HEK293 (cell line): ENCODE data around the gene AGAP1.
A peak's percentile ranks its signal among the peaks of the same experiment; 100 is the strongest.

Source experiments
- CTCF ChIA-PET: fragments of 350-600 bp; formaldehyde crosslinking; extraction: SDS; loops from one replicate; lab custom pipeline; 2021; ENCODE audit warnings: antibody characterized with exemption; lab: Yijun Ruan, JAX
- POLR2A ChIA-PET: fragments of 300-600 bp; formaldehyde crosslinking; extraction: SDS; loops from one replicate; lab custom pipeline; 2020; ENCODE audit warnings: antibody characterized with exemption, inconsistent platforms; lab: Yijun Ruan, JAX
- H3K27ac ChIP-seq: fragments of 200-500 bp; sonication (Bioruptor generic); 2 replicates; pipeline ENCODE4 v1.5.1; 2014; ENCODE audit warnings: low read depth, low read length, control low read depth, inconsistent platforms; ENCODE audit errors: extremely low read depth
- H3K36me3 ChIP-seq, 2 experiments: fragments of 200-500 bp in 1 of 2; sonication (Bioruptor generic) in 1 of 2; 1 replicate in 1 of 2; 2 replicates in 1 of 2; pipeline ENCODE4 v1.5.1; 2014 to 2017; ENCODE audit warnings: inconsistent platforms in 2 of 2, low read length in 2 of 2; ENCODE audit not compliant: control insufficient read depth in 2 of 2, insufficient read depth in 1 of 2
- H3K4me1 ChIP-seq: fragments of 200-500 bp; sonication (Bioruptor generic); 2 replicates; pipeline ENCODE4 v1.5.1; 2014; ENCODE audit warnings: mild to moderate bottlenecking, low read length, inconsistent platforms; ENCODE audit not compliant: control insufficient read depth, insufficient read depth
- H3K4me3 ChIP-seq: 2 replicates; pipeline ENCODE4 v1.5.1; 2011; ENCODE audit warnings: low read depth, mild to moderate bottlenecking, control low read depth, low read length, moderate library complexity
- H3K9me3 ChIP-seq: fragments of 200-500 bp; sonication (Bioruptor generic); 2 replicates; pipeline ENCODE4 v1.5.1; 2014; ENCODE audit warnings: low read depth, low read length, inconsistent platforms; ENCODE audit not compliant: control insufficient read depth, insufficient read depth
- GFI1B ChIP-seq: fragments of 450-650 bp; formaldehyde crosslinking; IDR thresholded peaks from 2 replicates; pipeline ENCODE4 v1.5.1; 2016; ENCODE audit warnings: missing biosample characterization, missing genetic modification characterization
- PATZ1 ChIP-seq: fragments of 450-650 bp; formaldehyde crosslinking; IDR thresholded peaks from 2 replicates; pipeline ENCODE4 v1.5.1; 2016; ENCODE audit warnings: missing biosample characterization, missing genetic modification characterization
- SP3 ChIP-seq: fragments of 450-650 bp; formaldehyde crosslinking; IDR thresholded peaks from 2 replicates; pipeline ENCODE4 v1.5.1; 2016; ENCODE audit warnings: missing biosample characterization, missing genetic modification characterization
- TCF7L2 ChIP-seq: IDR thresholded peaks from 2 replicates; pipeline ENCODE4 v1.6.1; 2011; ENCODE audit warnings: low read depth, mild to moderate bottlenecking, inconsistent platforms, low read length, moderate library complexity, borderline replicate concordance
- WT1 ChIP-seq: fragments of 450-650 bp; formaldehyde crosslinking; IDR thresholded peaks from 2 replicates; pipeline ENCODE4 v1.5.1; 2016; ENCODE audit warnings: missing biosample characterization, missing genetic modification characterization
- ZBTB48 ChIP-seq: fragments of 450-650 bp; formaldehyde crosslinking; IDR thresholded peaks from 2 replicates; pipeline ENCODE4 v1.5.1; 2016; ENCODE audit warnings: missing biosample characterization, missing genetic modification characterization
- ZFP3 ChIP-seq: fragments of 450-650 bp; formaldehyde crosslinking; IDR thresholded peaks from 2 replicates; pipeline ENCODE4 v1.5.1; 2016; ENCODE audit warnings: low read depth, missing biosample characterization, missing genetic modification characterization
- ZNF121 ChIP-seq: fragments of 450-650 bp; formaldehyde crosslinking; IDR thresholded peaks from 2 replicates; pipeline ENCODE4 v1.5.1; 2016; ENCODE audit warnings: missing biosample characterization, missing genetic modification characterization
- ZNF16 ChIP-seq: fragments of 450-650 bp; formaldehyde crosslinking; IDR thresholded peaks from 2 replicates; pipeline ENCODE4 v1.5.1; 2016; ENCODE audit warnings: low read depth, missing biosample characterization, missing genetic modification characterization
- ZNF223 ChIP-seq: fragments of 450-650 bp; formaldehyde crosslinking; IDR thresholded peaks from 2 replicates; pipeline ENCODE4 v1.5.1; 2016; ENCODE audit warnings: missing biosample characterization, missing genetic modification characterization
- ZNF24 ChIP-seq: fragments of 450-650 bp; formaldehyde crosslinking; IDR thresholded peaks from 2 replicates; pipeline ENCODE4 v1.5.1; 2016; ENCODE audit warnings: missing biosample characterization, missing genetic modification characterization
- ZNF248 ChIP-seq: fragments of 450-650 bp; formaldehyde crosslinking; IDR thresholded peaks from 2 replicates; pipeline ENCODE4 v1.5.1; 2017; ENCODE audit warnings: missing biosample characterization, missing genetic modification characterization
- ZNF26 ChIP-seq: fragments of 450-650 bp; formaldehyde crosslinking; IDR thresholded peaks from 2 replicates; pipeline ENCODE4 v1.5.1; 2016; ENCODE audit warnings: missing biosample characterization, missing genetic modification characterization
- ZNF274 ChIP-seq, 2 experiments: fragments of 200-500 bp in 1 of 2; fragments of 450-650 bp in 1 of 2; sonication (Bioruptor generic) in 1 of 2; formaldehyde crosslinking in 1 of 2; IDR thresholded peaks; 2 replicates each; pipeline versions ENCODE4 v1.5.1 to v1.6.1; 2014 to 2016; ENCODE audit warnings: borderline replicate concordance in 1 of 2, inconsistent platforms in 1 of 2, low read length in 1 of 2, missing biosample characterization in 1 of 2, missing genetic modification characterization in 1 of 2
- ZNF292 ChIP-seq: fragments of 450-650 bp; formaldehyde crosslinking; IDR thresholded peaks from 2 replicates; pipeline ENCODE4 v1.5.1; 2016; ENCODE audit warnings: low read depth, missing biosample characterization, missing genetic modification characterization, borderline replicate concordance
- ZNF366 ChIP-seq: fragments of 450-650 bp; formaldehyde crosslinking; conservative IDR thresholded peaks from 2 replicates; pipeline ENCODE4 v1.5.1; 2016; ENCODE audit warnings: missing biosample characterization, missing genetic modification characterization
- ZNF394 ChIP-seq: fragments of 450-650 bp; formaldehyde crosslinking; IDR thresholded peaks from 2 replicates; pipeline ENCODE4 v1.5.1; 2016; ENCODE audit warnings: missing biosample characterization, missing genetic modification characterization, mild to moderate bottlenecking, moderate library complexity, borderline replicate concordance
- ZNF416 ChIP-seq: fragments of 450-650 bp; formaldehyde crosslinking; IDR thresholded peaks from 2 replicates; pipeline ENCODE4 v1.5.1; 2016; ENCODE audit warnings: missing biosample characterization, missing genetic modification characterization
- ZNF449 ChIP-seq: fragments of 450-650 bp; formaldehyde crosslinking; IDR thresholded peaks from 2 replicates; pipeline ENCODE4 v1.5.1; 2017; ENCODE audit warnings: missing biosample characterization, mild to moderate bottlenecking, missing genetic modification characterization, moderate library complexity
- ZNF514 ChIP-seq: fragments of 450-650 bp; formaldehyde crosslinking; IDR thresholded peaks from 2 replicates; pipeline ENCODE4 v1.5.1; 2016; ENCODE audit warnings: missing biosample characterization, missing genetic modification characterization
- ZNF610 ChIP-seq: fragments of 450-650 bp; formaldehyde crosslinking; IDR thresholded peaks from 2 replicates; pipeline ENCODE4 v1.5.1; 2016; ENCODE audit warnings: missing biosample characterization, missing genetic modification characterization, borderline replicate concordance
- ZNF639 ChIP-seq: fragments of 450-650 bp; formaldehyde crosslinking; IDR thresholded peaks from 2 replicates; pipeline ENCODE4 v1.5.1; 2016; ENCODE audit warnings: missing biosample characterization, missing genetic modification characterization
- ZNF670 ChIP-seq: fragments of 450-650 bp; formaldehyde crosslinking; IDR thresholded peaks from 2 replicates; pipeline ENCODE4 v1.5.1; 2016; ENCODE audit warnings: missing biosample characterization, missing genetic modification characterization, low read depth
- ZNF776 ChIP-seq: fragments of 450-650 bp; formaldehyde crosslinking; IDR thresholded peaks from 2 replicates; pipeline ENCODE4 v1.5.0; 2017; ENCODE audit warnings: missing biosample characterization, missing genetic modification characterization, borderline replicate concordance
- ZSCAN4 ChIP-seq: fragments of 450-650 bp; formaldehyde crosslinking; IDR thresholded peaks from 2 replicates; pipeline ENCODE4 v1.5.1; 2017; ENCODE audit warnings: missing biosample characterization, missing genetic modification characterization
- ZXDB ChIP-seq: fragments of 450-650 bp; formaldehyde crosslinking; IDR thresholded peaks from 2 replicates; pipeline ENCODE4 v1.5.1; 2016; ENCODE audit warnings: missing biosample characterization, missing genetic modification characterization

AGAP1 gene

GRCh38 chr2:236117861-236118269 lies 624.0 kb downstream of the AGAP1 start:
- no peak overlapping the region for H3K4me3 ChIP-seq
- CTCF ChIA-PET, result no interaction called here
- no peaks in the 10 kb centered on the region for H3K9me3 ChIP-seq
- no peak overlapping the region for H3K27ac ChIP-seq
- POLR2A ChIA-PET, result no interaction called here
- H3K36me3 ChIP-seq, result no peaks in the 10 kb centered on the region
- peaks cover 5% of the 10 kb centered on the region for H3K4me1 ChIP-seq
- TF ChIP-seq ZFP3 (no peak), TCF7L2 (peak; percentile 39; the same call in 1 of the 2 replicates), ZNF449 (tag by site-specific recombination) (no peak), ZNF121 (tag by site-specific recombination) (no peak), ZNF26 (no peak), WT1 (tag by site-specific recombination) (peak; percentile 59)

- Histone ChIP-seq H3K27ac (no peak overlapping the region), H3K4me1 (peaks cover 5% of the 10 kb centered on the region), H3K4me3 (no peak overlapping the region), H3K36me3 (peaks cover 0 to 4% of the 10 kb centered on the region in 2 experiments; a peak in 1 of 3 replicates), H3K9me3 (no peaks in the 10 kb centered on the region)
- ChIA-PET POLR2A (no interaction called here), CTCF (interaction anchor here (0.7 to 0.9 kb wide), 2 partner anchors 19 to 339 kb away, joined by 3 read pairs; no protein-coding TSS in a partner anchor)
- TF ChIP-seq ZNF223 (tag by site-specific recombination) (no peak), ZNF639 (no peak), ZNF292 (tag by site-specific recombination) (no peak), PATZ1 (tag by site-specific recombination) (no peak), ZNF514 (tag by site-specific recombination) (no peak), ZNF416 (no peak), ZNF248 (no peak), ZNF16 (tag by site-specific recombination) (no peak)
These were observed 625.2 kb downstream of the AGAP1 start for GRCh38 chr2:236119003-236119402.

- ChIA-PET CTCF (interaction anchor here (0.7 to 0.9 kb wide), 2 partner anchors 19 to 340 kb away, joined by 3 read pairs; no protein-coding TSS in a partner anchor), POLR2A (no interaction called here)
- Histone ChIP-seq H3K36me3 (peaks cover 0 to 7% of the 10 kb centered on the region in 2 experiments; a peak in 1 of 3 replicates), H3K9me3 (no peaks in the 10 kb centered on the region), H3K4me3 (no peak overlapping the region), H3K4me1 (peaks cover 5% of the 10 kb centered on the region), H3K27ac (no peak overlapping the region)
- TF ChIP-seq ZXDB (no peak), ZBTB48 (tag by site-specific recombination) (no peak), GFI1B (no peak), ZNF394 (tag by site-specific recombination) (no peak), ZNF610 (tag by site-specific recombination) (no peak), ZNF24 (no peak), ZNF776 (tag by site-specific recombination) (no peak), ZNF670 (no peak), ZNF274 (IDR thresholded peaks at IDR 0.05; ENCODE audit: low read length) (no peak), ZNF274 (tag by site-specific recombination; IDR thresholded peaks at IDR 0.05; ENCODE audit: borderline replicate concordance) (no peak), ZNF366 (no peak), ZSCAN4 (tag by site-specific recombination) (no peak), SP3 (tag by site-specific recombination) (no peak)
These were observed 625.6 kb downstream of the AGAP1 start for GRCh38 chr2:236119476-236119875.
